ENCODE data around the gene WDFY4. TPM values are rescaled to one million over a fixed set of nuclear protein-coding genes. Genes with fewer than 3 reads are reported as not detected.
A peak's percentile ranks its signal among the peaks of the same experiment; 100 is the strongest.

The WDFY4 gene, protein sequence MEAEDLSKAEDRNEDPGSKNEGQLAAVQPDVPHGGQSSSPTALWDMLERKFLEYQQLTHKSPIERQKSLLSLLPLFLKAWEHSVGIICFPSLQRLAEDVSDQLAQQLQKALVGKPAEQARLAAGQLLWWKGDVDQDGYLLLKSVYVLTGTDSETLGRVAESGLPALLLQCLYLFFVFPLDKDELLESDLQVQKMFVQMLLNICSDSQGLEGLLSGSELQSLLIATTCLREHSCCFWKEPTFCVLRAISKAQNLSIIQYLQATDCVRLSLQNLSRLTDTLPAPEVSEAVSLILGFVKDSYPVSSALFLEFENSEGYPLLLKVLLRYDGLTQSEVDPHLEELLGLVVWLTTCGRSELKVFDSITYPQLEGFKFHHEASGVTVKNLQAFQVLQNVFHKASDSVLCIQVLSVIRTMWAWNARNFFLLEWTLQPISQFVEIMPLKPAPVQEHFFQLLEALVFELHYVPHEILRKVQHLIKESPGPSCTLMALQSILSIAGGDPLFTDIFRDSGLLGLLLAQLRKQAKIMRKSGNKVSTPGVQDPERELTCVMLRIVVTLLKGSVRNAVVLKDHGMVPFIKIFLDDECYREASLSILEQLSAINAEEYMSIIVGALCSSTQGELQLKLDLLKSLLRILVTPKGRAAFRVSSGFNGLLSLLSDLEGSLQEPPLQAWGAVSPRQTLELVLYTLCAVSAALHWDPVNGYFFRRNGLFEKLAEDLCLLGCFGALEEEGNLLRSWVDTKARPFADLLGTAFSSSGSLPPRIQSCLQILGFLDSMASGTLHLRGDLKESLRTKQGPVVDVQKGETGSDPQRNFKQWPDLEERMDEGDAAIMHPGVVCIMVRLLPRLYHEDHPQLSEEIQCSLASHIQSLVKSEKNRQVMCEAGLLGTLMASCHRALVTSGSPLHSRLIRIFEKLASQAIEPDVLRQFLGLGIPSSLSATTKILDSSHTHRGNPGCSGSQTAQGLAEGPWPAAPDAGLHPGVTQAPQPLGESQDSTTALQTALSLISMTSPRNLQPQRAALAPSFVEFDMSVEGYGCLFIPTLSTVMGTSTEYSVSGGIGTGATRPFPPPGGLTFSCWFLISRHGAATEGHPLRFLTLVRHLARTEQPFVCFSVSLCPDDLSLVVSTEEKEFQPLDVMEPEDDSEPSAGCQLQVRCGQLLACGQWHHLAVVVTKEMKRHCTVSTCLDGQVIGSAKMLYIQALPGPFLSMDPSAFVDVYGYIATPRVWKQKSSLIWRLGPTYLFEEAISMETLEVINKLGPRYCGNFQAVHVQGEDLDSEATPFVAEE (N-terminal part only)
- 1 to 10 TPM in 2 of 4 donors, under 1 TPM in 2; under 0.01 to 3.2 (median 0.88) TPM for polyA plus RNA-seq
- long read RNA-seq, donor 1: 0 reads
- long read RNA-seq, donor 2: 0 reads
- long read RNA-seq, donor 3: 0 reads
- long read RNA-seq, donor 4: 0 reads
- long read RNA-seq, donor 5: 0 reads
- long read RNA-seq, donor 6: 0 reads
- long read RNA-seq, donor 7: 0 reads
- long read RNA-seq, donor 8: 0 reads
- long read RNA-seq, donor 9: 0 reads
- long read RNA-seq, donor 10: 0 reads

DNA sequence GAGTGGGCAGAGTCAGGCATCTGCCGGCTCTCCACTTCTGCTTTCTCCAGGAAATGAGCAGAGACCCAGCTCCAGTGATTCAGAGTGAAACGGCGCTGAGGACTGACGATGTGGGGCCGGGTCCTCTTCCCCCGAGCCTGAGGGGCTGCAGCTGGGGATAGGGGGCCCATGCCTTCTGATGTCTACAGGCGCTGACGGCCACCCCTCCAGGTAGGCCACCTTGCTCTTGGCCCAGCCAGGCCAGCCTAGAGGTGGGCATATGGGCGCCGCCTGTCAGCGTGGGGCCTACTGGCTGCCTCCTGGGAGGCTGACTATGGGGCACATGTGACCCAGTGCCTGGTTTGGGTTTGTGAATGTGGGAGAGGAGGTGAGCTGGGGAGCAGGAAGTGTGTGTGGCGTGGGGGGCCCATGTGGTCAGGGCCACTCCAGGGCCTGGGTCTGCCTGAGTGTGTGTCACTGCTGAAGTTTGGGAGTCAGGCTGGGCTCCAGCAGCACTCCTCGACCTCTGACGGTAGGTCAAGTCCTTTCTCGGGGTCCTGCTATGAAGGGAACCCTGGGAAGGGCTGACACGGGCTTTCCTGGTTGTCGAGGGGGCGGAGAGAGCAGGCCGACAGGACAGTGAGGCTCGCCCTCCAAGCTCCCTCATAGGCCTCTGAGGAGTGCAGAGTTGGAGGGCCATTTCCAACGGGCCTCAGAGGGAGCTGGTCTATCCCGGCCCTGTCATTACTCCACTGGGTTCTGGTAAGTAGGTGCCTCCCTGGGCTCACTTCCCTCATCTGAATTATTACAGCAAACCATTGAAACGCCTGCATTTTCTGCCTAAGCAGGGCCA, at the start of gene WDFY4:
Gene WDFY4, plus strand, starts transcription at position 82 of the 832 bp plus-strand sequence. CDS start 24,860 bp downstream, outside the sequence.
- peak within 1 kb of the TSS in 1 of 3 donors; percentile 49 for H3K27ac ChIP-seq (ENCODE audit: low read depth in 1 of 3, low read length in 2 of 3)
- FAIRE-seq (no peak), DNase-seq (no peak)
- no peaks in the 10 kb centered on the region for H3K9me3 ChIP-seq (ENCODE audit: control insufficient read depth in 2 of 2, insufficient read depth in 1 of 2, low read depth in 1 of 2, low read length in 1 of 2)
- H3K27me3 ChIP-seq (ENCODE audit: control insufficient read depth in 3 of 3, insufficient read depth in 3 of 3, low read length in 3 of 3): no peaks in the 10 kb centered on the region
- H3K4me3 ChIP-seq (ENCODE audit: low read depth in 1 of 3, low read length in 3 of 3): no peak within 1 kb of the TSS
- 67 to 79% (median 73%) methylated on average over 22 to 23 of the region's 23 CpGs for WGBS, 3 donors
- no peaks in the 10 kb centered on the region for H3K36me3 ChIP-seq (ENCODE audit: control insufficient read depth in 3 of 3, insufficient read depth in 2 of 3, low read depth in 1 of 3, low read length in 3 of 3)
- no peaks in the 10 kb centered on the region for H3K4me1 ChIP-seq (ENCODE audit: control insufficient read depth in 3 of 3, insufficient read depth in 2 of 3, low read depth in 1 of 3, low read length in 2 of 3)

DNA sequence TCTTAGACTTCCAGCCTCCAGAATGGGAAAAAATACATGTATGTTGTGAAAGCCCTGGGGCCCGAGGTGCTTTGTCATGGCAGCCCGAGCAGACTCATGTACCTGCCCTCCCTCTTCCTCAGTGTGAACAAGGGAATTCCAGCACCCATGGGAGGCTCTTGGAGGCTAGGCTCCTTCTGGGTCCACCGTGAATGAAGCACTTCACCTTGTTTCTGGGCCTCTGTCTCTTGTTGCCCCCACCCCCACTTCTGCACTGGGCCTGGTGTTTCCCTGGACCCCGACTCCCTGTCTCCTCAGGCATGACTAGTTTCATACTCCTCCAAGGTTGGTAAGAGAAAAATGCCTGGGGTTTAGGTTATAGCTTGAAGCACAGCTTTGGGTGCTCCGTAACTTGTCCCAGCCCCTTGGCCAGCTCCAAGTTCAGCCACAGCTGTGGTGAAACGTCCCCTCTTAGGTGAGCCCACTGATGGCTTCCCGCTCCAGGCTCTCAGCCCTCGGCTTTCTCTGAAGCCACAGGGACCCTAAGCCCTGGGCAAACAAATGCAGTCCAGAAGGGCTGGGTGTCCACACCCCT, 49.6 kb upstream of the WDFY4 start:
- 80 to 83% (median 83%) methylated on average over 8 of the region's 8 CpGs for WGBS, 3 donors

DNA sequence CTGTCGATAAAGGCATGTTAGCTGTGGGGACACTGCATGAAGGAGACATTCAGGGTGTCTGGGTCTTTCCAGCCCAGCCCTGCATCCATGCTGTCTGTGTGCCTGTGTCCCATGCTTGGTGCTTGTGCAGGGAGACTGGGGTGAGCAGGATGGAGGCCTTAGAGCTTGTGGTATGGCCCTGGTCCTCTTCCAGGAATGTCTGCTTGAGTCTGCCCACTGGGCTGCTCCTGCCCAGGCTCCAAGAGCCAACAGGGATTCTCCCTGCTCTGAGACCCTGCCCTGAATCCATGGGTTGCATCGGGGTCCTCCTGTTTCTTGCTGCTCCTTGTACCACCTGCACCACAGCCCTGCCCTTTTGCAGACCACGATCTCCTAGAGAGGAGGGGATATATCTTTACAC, 48.4 kb upstream of the WDFY4 start:
- FAIRE-seq (no peak), DNase-seq (no peak)
- WGBS, 3 donors: 64 to 73% (median 70%) methylated on average over 3 of the region's 3 CpGs
- no peak overlapping the region for H3K27ac ChIP-seq (ENCODE audit: low read depth in 1 of 3, low read length in 2 of 3)
- H3K4me1 ChIP-seq (ENCODE audit: control insufficient read depth in 3 of 3, insufficient read depth in 2 of 3, low read depth in 1 of 3, low read length in 2 of 3): no peaks in the 10 kb centered on the region
- no peak overlapping the region for H3K4me3 ChIP-seq (ENCODE audit: low read depth in 1 of 3, low read length in 3 of 3)
- H3K9me3 ChIP-seq (ENCODE audit: control insufficient read depth in 2 of 2, insufficient read depth in 1 of 2, low read depth in 1 of 2, low read length in 1 of 2): peaks cover 0 to 2% of the 10 kb centered on the region in 2 donors
- H3K36me3 ChIP-seq (ENCODE audit: control insufficient read depth in 3 of 3, insufficient read depth in 2 of 3, low read depth in 1 of 3, low read length in 3 of 3): no peaks in the 10 kb centered on the region
- peaks cover 0 to 2% (median 0%) of the 10 kb centered on the region in 3 donors for H3K27me3 ChIP-seq (ENCODE audit: control insufficient read depth in 3 of 3, insufficient read depth in 3 of 3, low read length in 3 of 3)

More for the DNA sequence above, 49.6 kb upstream of the WDFY4 start:
- H3K9me3 ChIP-seq (ENCODE audit: control insufficient read depth in 2 of 2, insufficient read depth in 1 of 2, low read depth in 1 of 2, low read length in 1 of 2): no peaks in the 10 kb centered on the region
- no peak for DNase-seq
- H3K4me1 ChIP-seq (ENCODE audit: control insufficient read depth in 3 of 3, insufficient read depth in 2 of 3, low read depth in 1 of 3, low read length in 2 of 3): no peaks in the 10 kb centered on the region
- H3K4me3 ChIP-seq (ENCODE audit: low read depth in 1 of 3, low read length in 3 of 3): no peak overlapping the region
- H3K27me3 ChIP-seq (ENCODE audit: control insufficient read depth in 3 of 3, insufficient read depth in 3 of 3, low read length in 3 of 3): peaks cover 0 to 2% (median 0%) of the 10 kb centered on the region in 3 donors
- no peak overlapping the region for H3K27ac ChIP-seq (ENCODE audit: low read depth in 1 of 3, low read length in 2 of 3)
- H3K36me3 ChIP-seq (ENCODE audit: control insufficient read depth in 3 of 3, insufficient read depth in 2 of 3, low read depth in 1 of 3, low read length in 3 of 3): no peaks in the 10 kb centered on the region
- no peak for FAIRE-seq

DNA sequence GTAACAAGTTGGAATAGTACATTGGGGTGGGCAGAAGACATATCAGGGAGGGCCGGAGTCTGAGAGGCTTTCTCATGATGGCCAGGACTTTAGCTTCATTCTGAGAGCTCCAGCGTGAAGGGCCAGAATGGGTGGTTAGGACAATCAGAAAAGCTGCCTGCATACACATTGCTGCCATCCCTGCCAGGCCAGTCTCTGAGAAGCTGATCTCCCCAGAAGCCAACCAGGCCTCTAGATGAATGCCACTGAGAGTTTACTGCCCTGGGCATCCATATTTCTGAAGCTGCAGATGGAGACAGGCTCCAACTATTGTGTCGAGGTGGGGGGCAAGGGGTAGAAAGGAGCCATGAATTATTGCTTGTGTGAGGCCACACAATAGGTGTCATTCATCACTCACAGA, 47.8 kb upstream of the WDFY4 start:
- no peaks in the 10 kb centered on the region for H3K36me3 ChIP-seq (ENCODE audit: control insufficient read depth in 3 of 3, insufficient read depth in 2 of 3, low read depth in 1 of 3, low read length in 3 of 3)
- peaks cover 0 to 2% of the 10 kb centered on the region in 2 donors for H3K9me3 ChIP-seq (ENCODE audit: control insufficient read depth in 2 of 2, insufficient read depth in 1 of 2, low read depth in 1 of 2, low read length in 1 of 2)
- H3K4me1 ChIP-seq (ENCODE audit: control insufficient read depth in 3 of 3, insufficient read depth in 2 of 3, low read depth in 1 of 3, low read length in 2 of 3): no peaks in the 10 kb centered on the region
- no peak overlapping the region for H3K4me3 ChIP-seq (ENCODE audit: low read depth in 1 of 3, low read length in 3 of 3)
- FAIRE-seq (no peak), DNase-seq (no peak)
- peaks cover 0 to 2% (median 0%) of the 10 kb centered on the region in 3 donors for H3K27me3 ChIP-seq (ENCODE audit: control insufficient read depth in 3 of 3, insufficient read depth in 3 of 3, low read length in 3 of 3)
- 88 to 91% (median 89%) methylated on average over 3 of the region's 3 CpGs for WGBS, 3 donors
- H3K27ac ChIP-seq (ENCODE audit: low read depth in 1 of 3, low read length in 2 of 3): no peak overlapping the region

DNA sequence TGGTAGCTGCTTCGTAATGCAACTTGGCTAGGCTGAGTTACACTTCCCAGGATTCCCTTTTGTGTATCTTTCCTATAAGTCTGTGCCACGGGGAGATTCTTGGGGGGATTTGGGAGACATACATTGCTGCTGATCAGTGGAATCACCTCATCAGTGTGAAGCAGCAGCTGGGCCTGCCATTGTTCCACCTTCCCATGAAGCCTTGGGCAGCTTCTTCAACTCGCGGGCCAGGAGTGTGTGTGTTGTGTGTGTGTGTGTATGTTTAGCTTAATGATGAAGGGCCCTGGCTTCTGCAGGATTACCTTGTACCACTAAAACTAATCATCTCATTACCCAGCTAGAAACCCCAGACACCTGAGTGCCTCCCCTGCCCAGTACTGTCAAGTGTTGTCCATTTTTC, 46.5 kb upstream of the WDFY4 start:
- WGBS, 3 donors: 79 to 87% (median 86%) methylated on average over 4 of the region's 4 CpGs
- FAIRE-seq (no peak), DNase-seq (no peak)
- Histone ChIP-seq H3K27me3 (ENCODE audit: control insufficient read depth in 3 of 3, insufficient read depth in 3 of 3, low read length in 3 of 3) (peaks cover 0 to 2% (median 0%) of the 10 kb centered on the region in 3 donors), H3K4me1 (ENCODE audit: control insufficient read depth in 3 of 3, insufficient read depth in 2 of 3, low read depth in 1 of 3, low read length in 2 of 3) (no peaks in the 10 kb centered on the region), H3K27ac (ENCODE audit: low read depth in 1 of 3, low read length in 2 of 3) (no peak overlapping the region), H3K9me3 (ENCODE audit: control insufficient read depth in 2 of 2, insufficient read depth in 1 of 2, low read depth in 1 of 2, low read length in 1 of 2) (peaks cover 0 to 2% of the 10 kb centered on the region in 2 donors), H3K36me3 (ENCODE audit: control insufficient read depth in 3 of 3, insufficient read depth in 2 of 3, low read depth in 1 of 3, low read length in 3 of 3) (no peaks in the 10 kb centered on the region), H3K4me3 (ENCODE audit: low read depth in 1 of 3, low read length in 3 of 3) (no peak overlapping the region)

DNA sequence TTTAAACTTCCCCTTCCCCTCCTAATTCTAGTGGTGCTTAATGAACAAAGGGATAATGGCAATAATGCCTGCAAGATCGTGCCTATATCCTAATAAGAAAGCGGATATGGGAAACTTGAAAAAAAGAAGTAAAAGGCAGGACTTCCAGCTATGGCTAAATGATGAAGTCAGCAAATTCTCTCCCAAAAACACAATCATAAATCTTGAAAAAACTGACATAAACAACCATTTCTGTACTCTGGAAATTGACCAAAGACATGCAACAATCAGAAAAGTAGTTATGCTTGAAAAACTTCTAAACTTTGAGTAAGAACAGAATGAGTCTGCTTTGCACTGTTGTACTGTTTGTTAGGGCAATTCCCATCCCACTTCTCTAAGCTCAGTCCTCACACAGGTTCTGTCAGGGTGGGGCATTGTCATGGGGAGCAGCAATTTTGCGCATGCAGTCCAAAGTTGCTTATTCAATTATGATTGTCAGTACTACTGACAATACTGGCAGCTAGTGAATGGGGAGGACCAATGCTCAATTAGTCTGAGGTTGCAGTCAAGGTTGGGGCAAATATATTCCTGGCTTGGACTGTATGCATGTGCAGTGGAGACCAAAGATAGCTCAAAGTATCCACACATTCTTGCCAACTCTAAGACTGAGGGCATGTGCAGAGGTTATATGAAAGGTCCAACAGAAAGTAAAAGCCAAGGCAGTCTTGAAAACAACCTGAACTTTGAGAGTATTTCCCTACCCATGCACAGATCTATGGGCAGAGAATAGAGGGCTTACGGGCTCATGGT, 45.7 kb upstream of the WDFY4 start:
- no peaks in the 10 kb centered on the region for H3K4me1 ChIP-seq (ENCODE audit: control insufficient read depth in 3 of 3, insufficient read depth in 2 of 3, low read depth in 1 of 3, low read length in 2 of 3)
- no peak for DNase-seq
- H3K9me3 ChIP-seq (ENCODE audit: control insufficient read depth in 2 of 2, insufficient read depth in 1 of 2, low read depth in 1 of 2, low read length in 1 of 2): peaks cover 0 to 2% of the 10 kb centered on the region in 2 donors
- H3K4me3 ChIP-seq (ENCODE audit: low read depth in 1 of 3, low read length in 3 of 3): no peak overlapping the region
- H3K27ac ChIP-seq (ENCODE audit: low read depth in 1 of 3, low read length in 2 of 3): no peak overlapping the region
- FAIRE-seq: no peak
- whole genome bisulfite sequencing, 3 donors: 73 to 84% (median 75%) methylated on average over 4 of the region's 4 CpGs
- H3K36me3 ChIP-seq (ENCODE audit: control insufficient read depth in 3 of 3, insufficient read depth in 2 of 3, low read depth in 1 of 3, low read length in 3 of 3): no peaks in the 10 kb centered on the region
- peaks cover 0 to 2% (median 0%) of the 10 kb centered on the region in 3 donors for H3K27me3 ChIP-seq (ENCODE audit: control insufficient read depth in 3 of 3, insufficient read depth in 3 of 3, low read length in 3 of 3)
